Central memory CD4-positive, alpha-beta T cell (primary cell): Measurements from ENCODE around the gene HM13.
"Not testable (repeated sequence)": the region's sequence is repeated elsewhere in the genome, so short reads cannot be mapped to it uniquely, and the experiment has no call there.

Source experiments
- DNase-seq: peaks from one replicate; pipeline ENCODE4 v3.0.0; 2022
- total RNA-seq, 3 experiments: gene quantifications; one replicate each; lab custom pipeline; 2026; lab: John Stamatoyannopoulos, UW

The HM13 gene
- 54.2 to 139 (median 64.6) reads per million in 3 experiments for total RNA-seq

- DNase-seq: peak; percentile 85
Measured at GRCh38 chr20:31514154-31515071, at the start of gene HM13. Gene HM13 (plus strand): TSS chr20:31514442. CDS start chr20:31514552, 110 bp downstream.

- DNase-seq: not testable (repeated sequence)
Measured at GRCh38 chr20:31470946-31471345, 43.3 kb upstream of the HM13 start.

DNA sequence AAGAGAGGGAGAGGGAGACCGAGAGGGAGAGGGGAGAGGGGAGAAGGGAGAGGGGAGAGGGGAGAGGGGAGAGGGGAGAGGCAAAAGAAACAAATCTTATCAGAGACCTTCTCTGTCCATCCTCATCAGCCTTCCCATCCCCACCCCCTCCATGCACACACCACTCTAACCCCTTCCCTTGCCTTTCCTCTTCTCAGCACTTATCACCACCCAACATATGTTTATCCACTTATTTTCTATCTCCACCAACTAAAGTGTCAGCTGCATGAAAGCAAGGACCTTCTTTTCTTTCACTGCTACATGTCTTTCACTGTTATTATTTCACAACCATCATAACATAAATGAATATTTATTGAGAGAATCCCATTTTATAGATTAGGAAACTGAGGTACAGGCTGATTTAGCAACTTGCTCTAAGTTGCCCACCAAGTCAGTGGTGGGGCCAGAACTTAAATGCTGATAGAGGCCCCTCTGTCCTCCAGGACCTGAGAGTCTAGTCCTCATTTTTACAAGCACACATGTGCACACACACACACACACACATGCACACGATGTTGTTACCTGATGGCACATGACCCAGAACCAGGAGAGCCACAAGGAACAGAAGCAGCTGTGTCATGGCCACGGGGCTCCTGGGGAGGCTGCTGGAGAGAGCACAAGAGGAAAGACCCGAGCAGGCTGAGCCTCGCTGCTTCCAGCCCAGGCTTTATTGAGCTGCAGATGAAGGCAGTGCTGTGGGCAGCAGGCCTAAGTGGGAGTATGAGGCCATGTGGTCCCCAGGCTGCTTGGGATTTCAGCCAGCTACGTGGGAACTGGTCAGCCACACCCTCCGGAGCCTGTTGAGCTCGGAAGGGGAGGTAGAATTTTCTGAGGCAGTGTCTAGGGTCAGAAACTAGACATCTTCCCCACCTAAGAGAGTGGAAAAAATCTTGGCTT, 41.6 kb upstream of the HM13 start:
- DNase-seq: no peak

DNA sequence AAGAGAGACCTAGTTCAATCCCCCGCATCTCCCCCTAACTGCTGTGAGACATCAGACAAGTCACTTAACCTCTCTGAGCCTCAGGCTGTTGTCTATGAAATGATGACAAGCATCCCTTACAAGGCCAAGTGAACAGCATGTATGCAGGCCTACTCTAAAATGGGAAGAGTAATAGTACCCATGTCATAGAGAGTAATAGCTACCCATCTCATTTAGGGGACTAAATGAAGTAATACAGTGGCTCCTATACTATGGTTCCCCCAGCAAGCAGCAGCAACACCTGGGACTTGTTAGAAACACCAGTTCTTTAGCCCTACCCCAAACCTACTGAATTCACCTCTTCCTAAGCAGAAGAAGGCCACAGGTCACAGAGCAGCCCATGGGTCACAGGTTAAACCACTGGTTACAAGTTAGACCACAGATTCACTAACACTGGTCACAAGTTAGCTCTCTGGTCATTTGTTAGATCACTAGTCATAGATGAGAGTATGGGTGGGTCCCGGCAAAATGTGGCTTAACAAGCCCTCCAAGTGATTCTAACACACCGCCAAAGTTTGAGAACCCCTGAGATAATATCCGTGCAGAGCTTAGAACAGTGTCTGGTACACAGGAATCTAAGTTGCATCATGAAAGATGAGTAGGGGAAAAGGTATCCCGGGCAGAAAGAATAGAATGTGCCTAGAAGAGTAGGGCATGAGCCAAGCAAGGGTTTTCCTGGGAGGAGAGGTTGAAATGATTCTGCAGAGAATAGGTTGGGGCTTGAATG, 40.7 kb upstream of the HM13 start:
- DNase-seq: no peak

- no peak for DNase-seq
Measured at GRCh38 chr20:31474097-31474436, 40.2 kb upstream of the HM13 start.

- DNase-seq: no peak
Measured at GRCh38 chr20:31474758-31475427, 39.3 kb upstream of the HM13 start, which contains the start of the genes DEFB124 and REM1. Gene DEFB124 (minus strand): TSS chr20:31475127. CDS start chr20:31473013, 2,114 bp downstream. Gene REM1 (plus strand): TSS chr20:31475288. CDS start chr20:31476446, 1,158 bp downstream.

DNA sequence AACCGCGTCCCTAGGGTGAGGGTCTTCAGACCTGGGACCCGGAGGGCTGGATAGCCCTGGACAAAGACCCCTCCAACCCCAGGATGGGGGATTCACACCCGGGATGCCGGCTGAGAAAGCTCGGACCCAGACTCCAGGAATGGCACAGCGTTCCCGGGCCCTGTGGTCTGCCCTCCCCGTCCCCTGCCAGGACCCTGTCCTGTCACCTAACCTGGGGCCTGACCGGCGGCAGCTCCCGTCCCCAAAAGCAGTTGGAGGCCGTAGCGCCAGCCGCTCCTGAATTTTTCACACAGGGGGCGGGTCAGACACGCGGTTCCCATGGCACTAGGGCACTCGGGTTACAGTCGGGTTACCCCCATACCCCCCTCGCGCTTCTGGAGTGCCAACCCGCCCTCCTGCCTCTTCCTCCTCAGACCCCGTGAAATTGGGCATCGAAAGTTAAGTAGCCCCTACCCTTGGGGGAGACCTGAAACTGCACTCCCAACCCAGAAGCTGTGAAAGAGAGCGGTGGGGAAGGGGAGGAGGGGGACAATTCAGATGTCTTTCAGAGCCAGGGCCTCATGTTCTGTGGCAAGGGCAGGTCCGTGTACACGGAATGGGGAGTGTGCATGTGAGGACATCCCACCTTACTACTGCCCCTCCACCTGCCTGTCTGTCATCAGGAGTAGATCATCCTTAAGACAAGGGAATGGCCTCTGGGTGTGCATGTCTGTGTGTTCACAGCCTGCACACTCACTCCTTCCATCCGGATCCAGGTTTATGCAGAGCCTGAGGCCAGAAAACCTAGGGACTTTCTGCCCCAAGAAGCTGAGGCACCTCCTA, 38.6 kb upstream of the HM13 start:
- no peak for DNase-seq

DNA sequence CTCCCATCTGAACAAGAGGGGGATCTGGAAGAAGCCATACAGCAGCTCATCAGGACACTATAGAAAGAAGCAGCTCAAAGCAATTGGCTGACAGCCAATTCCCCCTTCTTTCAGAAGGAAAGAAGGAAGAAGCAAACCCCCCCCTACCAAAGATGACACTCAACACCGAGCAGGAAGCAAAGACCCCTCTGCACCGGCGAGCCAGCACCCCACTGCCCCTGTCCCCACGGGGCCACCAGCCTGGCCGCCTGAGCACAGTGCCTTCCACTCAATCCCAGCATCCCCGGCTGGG, 38.0 kb upstream of the HM13 start:
- DNase-seq: no peak

DNA sequence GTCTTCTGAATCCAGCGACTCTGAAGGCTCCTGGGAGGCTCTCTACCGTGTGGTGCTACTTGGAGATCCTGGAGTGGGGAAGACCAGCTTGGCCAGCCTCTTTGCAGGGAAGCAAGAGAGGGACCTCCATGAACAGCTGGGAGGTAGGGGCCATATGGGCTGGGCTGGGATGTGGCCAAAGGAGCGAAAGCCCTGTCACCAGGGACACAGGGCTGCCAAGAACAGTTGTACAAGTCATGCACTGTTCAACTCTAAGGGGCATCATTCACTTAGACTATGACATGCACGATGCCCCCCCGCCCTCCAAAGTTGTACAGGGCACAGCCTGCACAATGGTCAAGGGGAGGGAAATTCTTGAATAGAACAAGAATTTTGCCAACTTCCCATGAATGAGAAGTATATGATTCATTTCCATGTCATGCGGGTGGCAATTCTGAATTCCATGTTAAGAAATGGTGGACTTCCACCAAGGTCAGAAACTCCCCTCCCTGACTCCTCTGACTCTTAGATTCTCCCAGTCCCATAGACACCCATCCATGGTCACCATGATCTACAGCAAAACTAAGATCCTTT, 37.5 kb upstream of the HM13 start:
- DNase-seq: no peak

- DNase-seq: no peak
Measured at GRCh38 chr20:31484001-31484400, 30.2 kb upstream of the HM13 start.

- DNase-seq: no peak
Measured at GRCh38 chr20:31485450-31486339, 28.5 kb upstream of the HM13 start.

DNA sequence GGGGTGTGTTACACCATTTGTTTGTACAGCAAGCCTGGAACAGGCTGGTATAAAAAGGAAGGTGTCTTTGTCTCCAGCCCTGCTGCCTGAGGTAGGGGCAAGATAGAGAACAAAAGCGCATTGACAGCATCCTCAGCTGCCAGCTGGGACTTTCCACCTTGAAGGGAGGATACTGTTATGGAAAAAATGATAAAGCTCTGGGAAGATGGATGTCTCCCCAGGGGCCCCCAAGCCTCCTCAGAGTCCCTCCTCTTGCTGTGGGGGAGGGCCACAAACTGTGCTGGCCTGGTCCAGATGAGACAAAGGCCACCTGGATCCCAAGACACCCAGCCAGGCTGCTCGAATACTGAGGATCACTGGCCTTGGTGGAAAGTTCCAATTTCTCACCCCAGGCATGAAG, 26.1 kb upstream of the HM13 start:
- no peak for DNase-seq

DNA sequence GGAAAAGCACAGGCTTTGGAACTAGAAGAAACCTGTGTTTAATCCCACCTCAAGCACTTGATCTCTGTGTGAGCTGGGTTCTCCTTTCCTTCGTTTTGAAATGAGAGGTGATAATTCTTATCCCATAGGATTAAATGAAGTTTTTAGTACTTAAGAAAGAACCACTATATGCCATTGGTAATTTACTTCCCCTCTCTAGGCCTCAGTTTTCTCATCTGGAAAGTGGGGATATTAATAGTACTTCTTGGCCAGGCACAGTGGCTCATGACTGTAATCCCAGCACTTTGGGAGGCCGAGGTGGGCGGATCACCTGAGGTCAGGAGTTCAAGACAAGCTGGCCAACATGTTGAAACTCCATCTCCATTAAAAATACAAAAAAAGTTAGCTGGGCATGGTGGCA, 25.1 kb upstream of the HM13 start:
- no peak for DNase-seq

GRCh38 chr20:31490752-31491151, 23.5 kb upstream of the HM13 start:
- DNase-seq: no peak

GRCh38 chr20:31494131-31494530, 20.1 kb upstream of the HM13 start:
- no peak for DNase-seq

DNA sequence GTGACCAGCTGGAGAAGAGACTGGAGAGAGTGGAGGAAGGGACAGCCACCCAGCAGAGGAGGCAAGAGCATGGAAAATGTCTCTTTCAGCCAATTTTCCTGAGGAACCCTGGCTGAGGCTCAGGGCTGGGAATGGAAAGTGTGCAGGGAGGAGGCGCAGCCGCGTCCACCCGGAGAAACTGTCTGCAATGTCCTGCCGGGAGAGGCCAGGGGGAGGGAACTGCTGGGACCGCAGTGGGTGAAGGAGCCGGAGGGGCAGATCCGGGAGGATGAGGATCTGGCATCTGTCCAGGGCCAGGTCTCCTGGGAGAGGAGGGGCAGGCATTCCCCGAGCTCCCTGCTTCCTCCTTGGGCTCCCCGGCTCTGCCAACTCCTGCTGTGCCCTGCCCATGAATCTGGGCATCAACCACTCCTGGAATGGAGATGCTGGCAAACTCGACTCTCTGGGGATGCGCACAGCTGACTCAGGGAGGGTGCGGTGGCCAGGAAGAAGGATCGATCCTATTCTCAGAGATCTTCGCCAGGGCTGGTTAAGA, 17.4 kb upstream of the HM13 start:
- DNase-seq: no peak

DNA sequence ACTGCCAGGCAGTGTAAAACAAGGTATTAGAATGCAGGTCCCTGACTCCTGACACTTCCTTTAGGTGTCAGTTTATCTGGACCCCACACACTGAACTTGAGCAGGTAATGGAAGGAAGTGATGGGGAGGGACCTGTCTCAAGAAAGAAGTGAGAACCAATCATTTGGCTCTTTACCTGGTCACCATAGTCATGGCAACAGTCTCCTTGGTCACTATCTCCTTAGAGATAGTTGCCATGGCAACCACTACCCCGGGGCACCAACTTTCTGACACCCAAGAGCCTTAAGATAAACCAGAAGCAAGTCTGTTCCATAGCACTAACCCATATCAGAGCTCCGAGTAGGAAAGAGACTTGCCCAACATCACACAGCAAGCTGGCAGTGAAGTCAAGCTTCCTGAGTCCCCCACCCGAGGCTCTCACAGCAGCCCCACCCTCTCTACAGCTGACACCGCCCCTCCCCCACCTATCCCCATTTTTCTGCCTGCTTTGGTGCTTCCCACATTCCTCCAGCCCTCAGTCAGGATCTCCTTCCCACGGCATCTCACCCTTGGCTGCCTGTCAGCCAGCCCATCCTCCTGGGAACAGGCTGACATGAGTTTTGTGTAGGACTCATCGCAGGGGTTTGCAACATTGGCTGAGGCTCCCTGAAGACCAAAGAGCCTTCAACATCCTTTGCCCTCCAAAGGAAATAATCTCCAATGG, 16.3 kb upstream of the HM13 start:
- DNase-seq: no peak

DNA sequence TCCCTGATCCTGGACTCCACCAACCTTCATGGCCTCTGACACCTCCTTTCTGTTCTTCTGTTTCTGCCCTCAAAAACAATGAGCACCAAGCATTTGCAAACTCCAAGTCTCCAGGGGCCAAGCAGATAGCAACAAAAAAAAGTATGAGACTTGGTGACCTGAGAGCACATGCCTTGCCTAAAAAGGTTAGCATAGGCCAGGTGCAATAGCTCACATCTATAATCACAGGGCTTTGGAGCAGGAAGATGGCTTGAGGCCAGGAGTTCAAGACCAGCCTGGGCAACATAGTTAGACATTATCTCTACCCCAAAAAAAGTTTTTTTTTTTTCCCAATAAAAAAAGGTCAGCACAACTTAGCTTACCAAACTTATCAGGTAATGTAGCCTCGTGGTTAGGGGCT, 13.7 kb upstream of the HM13 start:
- DNase-seq: no peak
